H9 (cell line): ENCODE data around the gene FAM24B. TPM values are rescaled to one million over a fixed set of nuclear protein-coding genes. Genes with fewer than 3 reads are reported as not detected.

Experiments used
- DNase-seq: peaks from one replicate; pipeline ENCODE4 v3.0.0-alpha.2; 2017
- H2AFZ ChIP-seq: one replicate; pipeline ENCODE4 v1.6.1; 2013; ENCODE audit warnings: mild to moderate bottlenecking, low read length, control low read depth, moderate library complexity
- H2AK5ac ChIP-seq: 2 replicates; pipeline ENCODE4 v1.6.1; 2013; ENCODE audit warnings: low read length, control low read depth, mixed read lengths; ENCODE audit not compliant: insufficient read length
- H2BK120ac ChIP-seq: one replicate; pipeline ENCODE4 v1.6.1; 2013; ENCODE audit warnings: low read depth, mild to moderate bottlenecking, low read length, control low read depth, inconsistent platforms; ENCODE audit not compliant: poor library complexity, severe bottlenecking
- H2BK12ac ChIP-seq: 2 replicates; pipeline ENCODE4 v1.6.1; 2013; ENCODE audit warnings: low read length, control low read depth, mixed read lengths, low read depth; ENCODE audit not compliant: insufficient read length
- H2BK15ac ChIP-seq: 2 replicates; pipeline ENCODE4 v1.6.1; 2013; ENCODE audit warnings: low read depth, low read length, control low read depth
- H2BK20ac ChIP-seq: one replicate; pipeline ENCODE4 v1.6.1; 2013; ENCODE audit warnings: low read depth, mild to moderate bottlenecking, low read length, control low read depth, inconsistent platforms; ENCODE audit not compliant: poor library complexity, severe bottlenecking
- H2BK5ac ChIP-seq: 2 replicates; pipeline ENCODE4 v1.6.1; 2013; ENCODE audit warnings: low read length, control low read depth, mixed read lengths; ENCODE audit not compliant: insufficient read length
- H3K14ac ChIP-seq: 2 replicates; pipeline ENCODE4 v1.6.1; 2013; ENCODE audit warnings: low read length, control low read depth; ENCODE audit not compliant: insufficient read depth
- H3K18ac ChIP-seq: 2 replicates; pipeline ENCODE4 v1.6.1; 2013; ENCODE audit warnings: low read depth, mild to moderate bottlenecking, mixed read lengths, low read length, control low read depth; ENCODE audit not compliant: insufficient read length
- H3K23ac ChIP-seq: 2 replicates; pipeline ENCODE4 v1.6.1; 2013; ENCODE audit warnings: low read length, control low read depth, mixed read lengths, low read depth; ENCODE audit not compliant: insufficient read length
- H3K23me2 ChIP-seq: 2 replicates; pipeline ENCODE4 v1.6.1; 2013; ENCODE audit warnings: low read depth, mild to moderate bottlenecking, mixed read lengths, low read length, control low read depth; ENCODE audit not compliant: insufficient read length, poor library complexity, severe bottlenecking
- H3K27ac ChIP-seq: 2 replicates; pipeline ENCODE4 v1.5.1; 2013; ENCODE audit warnings: low read length, control low read depth, mixed read lengths, low read depth; ENCODE audit not compliant: insufficient read length
- H3K27me3 ChIP-seq: 2 replicates; pipeline ENCODE4 v1.6.1; 2013; ENCODE audit warnings: low read length, control low read depth, inconsistent platforms; ENCODE audit not compliant: insufficient read depth
- H3K4ac ChIP-seq: 2 replicates; pipeline ENCODE4 v1.6.1; 2013; ENCODE audit warnings: low read depth, mild to moderate bottlenecking, control low read depth, inconsistent platforms, low read length, moderate library complexity
- H3K4me1 ChIP-seq: 2 replicates; pipeline ENCODE4 v1.6.1; 2013; ENCODE audit warnings: low read length, control low read depth, inconsistent platforms; ENCODE audit not compliant: insufficient read depth
- H3K4me2 ChIP-seq: 2 replicates; pipeline ENCODE4 v1.6.1; 2013; ENCODE audit warnings: low read length, control low read depth, mixed read lengths; ENCODE audit not compliant: insufficient read length, insufficient read depth
- H3K56ac ChIP-seq: 2 replicates; pipeline ENCODE4 v1.6.1; 2013; ENCODE audit warnings: low read depth, mild to moderate bottlenecking, mixed read lengths, low read length, control low read depth; ENCODE audit not compliant: insufficient read length
- H3K79me1 ChIP-seq: 2 replicates; pipeline ENCODE4 v1.6.1; 2013; ENCODE audit warnings: low read depth, mild to moderate bottlenecking, moderate library complexity, low read length, control low read depth, inconsistent platforms; ENCODE audit not compliant: insufficient read depth, poor library complexity, severe bottlenecking
- H3K79me2 ChIP-seq: 2 replicates; pipeline ENCODE4 v1.6.1; 2013; ENCODE audit warnings: low read length, control low read depth, inconsistent platforms; ENCODE audit not compliant: insufficient read depth
- H3K9ac ChIP-seq: 2 replicates; pipeline ENCODE4 v1.6.1; 2013; ENCODE audit warnings: low read length, control low read depth, mixed read lengths; ENCODE audit not compliant: insufficient read length; ENCODE audit errors: extremely low read depth
- H3K9me3 ChIP-seq: one replicate; pipeline ENCODE4 v1.6.1; 2013; ENCODE audit warnings: low read depth, low read length, inconsistent platforms; ENCODE audit not compliant: control insufficient read depth
- H3T11ph ChIP-seq: one replicate; pipeline ENCODE4 v1.6.1; 2013; ENCODE audit warnings: mild to moderate bottlenecking, low read length, control low read depth, inconsistent platforms
- H4K20me1 ChIP-seq: one replicate; pipeline ENCODE4 v1.6.1; 2013; ENCODE audit not compliant: control insufficient read depth, insufficient read length, insufficient read depth
- H4K5ac ChIP-seq: 2 replicates; pipeline ENCODE4 v1.6.1; 2013; ENCODE audit warnings: low read depth, mild to moderate bottlenecking, mixed read lengths, low read length, control low read depth; ENCODE audit not compliant: insufficient read length
- H4K8ac ChIP-seq: replicated peaks from 2 replicates; pipeline ENCODE4 v1.6.1; 2013; ENCODE audit warnings: low read length, control low read depth, mixed read lengths, low read depth; ENCODE audit not compliant: insufficient read length
- H4K91ac ChIP-seq: 2 replicates; pipeline ENCODE4 v1.6.1; 2013; ENCODE audit warnings: low read depth, mild to moderate bottlenecking, moderate library complexity, mixed read lengths, low read length, control low read depth; ENCODE audit not compliant: insufficient read length
- H3K27ac Mint-ChIP-seq, 3 experiments: 2 replicates in 2 of 3; 3 replicates in 1 of 3; pipeline ENCODE4 v1.8.0; 2020 to 2021; ENCODE audit warnings: mixed read lengths in 3 of 3, mild to moderate bottlenecking in 1 of 3, moderate library complexity in 1 of 3
- H3K27me3 Mint-ChIP-seq: 2 replicates; pipeline ENCODE4 v1.8.0; 2021; ENCODE audit warnings: low read depth, mild to moderate bottlenecking, moderate library complexity, mixed read lengths
- H3K36me3 Mint-ChIP-seq, 3 experiments: 2 replicates in 2 of 3; 3 replicates in 1 of 3; pipeline ENCODE4 v1.8.0; 2020 to 2021; ENCODE audit warnings: low read depth in 3 of 3, mixed read lengths in 3 of 3; ENCODE audit not compliant: insufficient read depth in 1 of 3
- H3K4me1 Mint-ChIP-seq, 2 experiments: 2 replicates each; pipeline ENCODE4 v1.8.0; 2020; ENCODE audit warnings: mixed read lengths in 2 of 2
- H3K4me3 Mint-ChIP-seq, 2 experiments: 2 replicates in 1 of 2; 3 replicates in 1 of 2; pipeline ENCODE4 v1.8.0; 2020 to 2021; ENCODE audit warnings: mild to moderate bottlenecking in 2 of 2, mixed read lengths in 2 of 2, moderate library complexity in 1 of 2
- H3K9me3 Mint-ChIP-seq, 2 experiments: 2 replicates in 1 of 2; 3 replicates in 1 of 2; pipeline ENCODE4 v1.8.0; 2020; ENCODE audit warnings: mild to moderate bottlenecking in 2 of 2, mixed read lengths in 2 of 2, moderate library complexity in 1 of 2
- CTCF ChIP-seq: fragments of 200-600 bp; sonication (generic); conservative IDR thresholded peaks from 3 replicates; pipeline ENCODE4 v1.8.0; 2021; ENCODE audit warnings: antibody characterized with exemption, mild to moderate bottlenecking
- total RNA-seq: library from RNA; stranded (reverse); gene quantifications from 2 replicates; pipeline ENCODE4 v1.2.1, GENCODE V29; 2021

FAM24B gene
- total RNA-seq, 1 experiment from 2014 or later, result not detected

DNA sequence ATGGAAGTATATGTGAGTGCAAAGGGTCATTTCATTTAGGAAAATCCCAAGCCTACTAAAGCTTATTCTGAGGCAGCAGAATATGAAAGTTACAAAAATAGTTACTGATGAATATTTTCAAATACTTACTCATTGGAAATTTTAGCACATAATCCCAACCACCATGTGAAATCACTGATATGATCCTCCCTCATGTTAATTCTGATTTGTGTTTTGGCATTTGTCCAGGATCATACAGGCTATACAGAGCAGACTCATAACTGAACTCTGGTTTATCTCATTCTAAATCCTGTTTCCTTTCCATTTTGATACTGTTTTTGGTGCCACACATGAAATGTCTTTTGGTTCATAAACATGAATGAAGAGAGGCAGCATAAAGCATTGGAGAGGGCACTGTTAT is 3.4 kb upstream of the FAM24B start:
- H3K4ac ChIP-seq, result no peak overlapping the region
- no peak overlapping the region for H4K91ac ChIP-seq
- H3K23ac ChIP-seq, result no peak overlapping the region
- peaks cover 11 to 17% of the 10 kb centered on the region in 2 experiments for H3K4me1 Mint-ChIP-seq
- no peak overlapping the region for H3K27ac ChIP-seq
- no peak overlapping the region for H2AFZ ChIP-seq
- H2BK20ac ChIP-seq, result no peak overlapping the region
- H3K79me1 ChIP-seq, result no peaks in the 10 kb centered on the region
- peaks cover 1% of the 10 kb centered on the region for H3K27me3 Mint-ChIP-seq
- no peaks in the 10 kb centered on the region for H3K9me3 Mint-ChIP-seq
- DNase-seq, result no peak
- no peak overlapping the region for H3K9ac ChIP-seq
- no peaks in the 10 kb centered on the region for H3K36me3 Mint-ChIP-seq
- no peak overlapping the region for H4K8ac ChIP-seq
- H3K4me2 ChIP-seq, result no peak overlapping the region
- no peak overlapping the region for H2BK5ac ChIP-seq
- H3K79me2 ChIP-seq, result no peaks in the 10 kb centered on the region
- H3K9me3 ChIP-seq, result no peaks in the 10 kb centered on the region
- TF ChIP-seq CTCF, result no peak
- no peak overlapping the region for H3K14ac ChIP-seq
- H3T11ph ChIP-seq, result no peak overlapping the region
- no peak overlapping the region for H3K27ac Mint-ChIP-seq
- no peaks in the 10 kb centered on the region for H3K27me3 ChIP-seq
- H3K4me1 ChIP-seq, result no peaks in the 10 kb centered on the region
- no peak overlapping the region for H3K18ac ChIP-seq
- H4K5ac ChIP-seq, result no peak overlapping the region
- no peak overlapping the region for H2BK12ac ChIP-seq
- H3K4me3 Mint-ChIP-seq, result no peak overlapping the region
- no peak overlapping the region for H2BK120ac ChIP-seq
- no peak overlapping the region for H3K56ac ChIP-seq
- H3K23me2 ChIP-seq, result no peaks in the 10 kb centered on the region
- no peak overlapping the region for H2BK15ac ChIP-seq
- no peaks in the 10 kb centered on the region for H4K20me1 ChIP-seq
- no peak overlapping the region for H2AK5ac ChIP-seq
